Hematopoietic multipotent progenitor cell treated with erythropoietin and hydrocortisone succinate and interleukin-3 and kit ligand, for 17 days (in vitro differentiated cells): ENCODE results near the gene TRERF1.
"Not testable (repeated sequence)": the region's sequence is repeated elsewhere in the genome, so short reads cannot be mapped to it uniquely, and the experiment has no call there.

Source experiments
- DNase-seq: peaks from one replicate; pipeline ENCODE4 v3.0.0-alpha.2; 2015; ENCODE audit warnings: low spot score

Gene TRERF1

GRCh38 chr6:42335896-42336295 lies 115.8 kb downstream of the TRERF1 start:
- DNase-seq: no peak

GRCh38 chr6:42334870-42335269 lies 116.9 kb downstream of the TRERF1 start:
- DNase-seq: no peak

GRCh38 chr6:42333612-42334011 lies 118.1 kb downstream of the TRERF1 start:
- DNase-seq: no peak

GRCh38 chr6:42332916-42333315 lies 118.8 kb downstream of the TRERF1 start:
- no peak for DNase-seq

- DNase-seq: no peak
Measured at GRCh38 chr6:42331019-42331418, 120.7 kb downstream of the TRERF1 start.

GRCh38 chr6:42326248-42326647 lies 125.5 kb downstream of the TRERF1 start:
- no peak for DNase-seq

GRCh38 chr6:42324656-42325324 lies 126.9 kb downstream of the TRERF1 start:
- not testable (repeated sequence) for DNase-seq

- DNase-seq: no peak
Measured at GRCh38 chr6:42322676-42323075, 129.1 kb downstream of the TRERF1 start.

GRCh38 chr6:42321976-42322375 lies 129.8 kb downstream of the TRERF1 start:
- no peak for DNase-seq

- DNase-seq: no peak
Measured at GRCh38 chr6:42320762-42321161, 131.0 kb downstream of the TRERF1 start.

- no peak for DNase-seq
Measured at GRCh38 chr6:42318480-42318879, 133.2 kb downstream of the TRERF1 start.

GRCh38 chr6:42316981-42317380 lies 134.7 kb downstream of the TRERF1 start:
- no peak for DNase-seq

- DNase-seq: no peak
Measured at GRCh38 chr6:42315991-42316970, 135.4 kb downstream of the TRERF1 start.

- DNase-seq: no peak
Measured at GRCh38 chr6:42315259-42315990, 136.3 kb downstream of the TRERF1 start.

GRCh38 chr6:42314571-42315258 lies 137.0 kb downstream of the TRERF1 start:
- DNase-seq: no peak

- DNase-seq: no peak
Measured at GRCh38 chr6:42313941-42314570, 137.7 kb downstream of the TRERF1 start.

GRCh38 chr6:42313038-42313437 lies 138.7 kb downstream of the TRERF1 start:
- no peak for DNase-seq

- no peak for DNase-seq
Measured at GRCh38 chr6:42307141-42307470, 144.6 kb downstream of the TRERF1 start.

GRCh38 chr6:42306439-42307140 lies 145.1 kb downstream of the TRERF1 start:
- DNase-seq: no peak

GRCh38 chr6:42304053-42304712 lies 147.5 kb downstream of the TRERF1 start:
- DNase-seq: no peak
